ENCODE measurements around the gene AKAP12.

Gene AKAP12

DNA sequence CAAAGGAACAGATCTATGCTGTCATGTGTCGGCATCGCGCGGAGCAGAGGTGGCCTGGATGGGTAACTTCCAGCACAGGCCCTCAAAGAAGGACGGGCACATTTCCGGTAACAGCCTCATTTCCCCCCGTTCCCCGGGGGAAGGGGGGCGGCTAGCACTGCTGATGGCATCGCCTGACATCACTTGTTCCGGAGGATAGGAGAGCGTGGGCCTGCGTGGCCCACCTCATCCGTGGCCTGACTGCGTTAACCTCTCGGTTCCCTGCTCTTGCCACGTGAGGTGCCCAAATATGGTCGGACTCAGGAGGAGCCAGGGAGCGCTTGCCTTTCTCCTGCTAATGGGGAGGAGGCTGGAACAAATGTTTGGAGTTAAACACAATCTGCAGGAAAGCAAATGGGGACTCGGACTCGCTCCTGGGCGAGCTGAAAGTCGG lies at the start of gene AKAP12:
Gene AKAP12, plus strand, starts transcription at position 365 of the 433 bp plus-strand sequence. CDS start 596 bp downstream, outside the sequence.
- DNase-seq: no peak

DNA sequence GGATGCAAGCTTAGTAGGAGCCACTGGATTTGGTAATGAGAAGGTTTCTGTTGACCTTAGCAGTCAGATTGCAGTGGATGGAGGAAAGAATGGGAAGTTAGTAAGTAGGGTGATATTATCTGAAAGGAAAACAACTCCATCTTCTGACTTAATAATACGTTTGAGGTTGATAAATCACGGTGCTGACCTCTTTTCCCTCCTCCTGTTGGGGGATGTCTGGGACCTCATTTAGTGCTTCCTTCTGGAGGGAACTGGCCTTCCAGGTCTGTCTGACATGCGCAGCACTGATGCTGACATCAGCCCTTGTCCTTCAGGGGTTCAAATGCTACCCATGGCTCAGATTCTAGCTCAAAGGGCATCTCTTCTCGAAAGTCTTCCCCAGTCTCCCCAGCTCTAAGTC lies 48.2 kb upstream of the AKAP12 start:
- DNase-seq: no peak

- DNase-seq: no peak
These were observed 43.2 kb upstream of the AKAP12 start for GRCh38 chr6:151196555-151196954.

DNA sequence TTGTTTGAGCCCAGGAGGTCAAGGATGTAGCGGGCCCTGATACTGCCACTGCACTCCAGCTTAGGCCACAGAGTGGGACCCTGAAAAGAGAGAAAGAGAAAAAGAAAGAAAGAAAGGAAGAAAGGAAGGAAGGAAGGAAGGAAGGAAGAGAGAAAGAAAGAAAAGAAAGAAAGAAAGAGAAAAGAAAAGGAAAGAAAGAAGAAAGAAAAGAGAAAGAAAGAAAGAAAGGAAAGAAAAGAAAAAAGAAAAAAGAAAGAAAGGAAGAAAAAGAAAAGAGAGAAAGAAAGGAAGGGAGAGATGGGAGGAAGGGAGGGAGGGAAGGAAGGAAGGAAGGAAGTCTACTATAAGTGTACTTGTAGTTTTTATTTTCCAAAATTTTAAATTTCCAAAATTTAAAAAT lies 42.2 kb upstream of the AKAP12 start:
- DNase-seq: no peak

- DNase-seq: no peak
These were observed 39.8 kb upstream of the AKAP12 start for GRCh38 chr6:151199991-151200390.

GRCh38 chr6:151205721-151206600 lies 33.8 kb upstream of the AKAP12 start:
- DNase-seq: no peak

GRCh38 chr6:151207674-151208073 lies 32.1 kb upstream of the AKAP12 start:
- no peak for DNase-seq

DNA sequence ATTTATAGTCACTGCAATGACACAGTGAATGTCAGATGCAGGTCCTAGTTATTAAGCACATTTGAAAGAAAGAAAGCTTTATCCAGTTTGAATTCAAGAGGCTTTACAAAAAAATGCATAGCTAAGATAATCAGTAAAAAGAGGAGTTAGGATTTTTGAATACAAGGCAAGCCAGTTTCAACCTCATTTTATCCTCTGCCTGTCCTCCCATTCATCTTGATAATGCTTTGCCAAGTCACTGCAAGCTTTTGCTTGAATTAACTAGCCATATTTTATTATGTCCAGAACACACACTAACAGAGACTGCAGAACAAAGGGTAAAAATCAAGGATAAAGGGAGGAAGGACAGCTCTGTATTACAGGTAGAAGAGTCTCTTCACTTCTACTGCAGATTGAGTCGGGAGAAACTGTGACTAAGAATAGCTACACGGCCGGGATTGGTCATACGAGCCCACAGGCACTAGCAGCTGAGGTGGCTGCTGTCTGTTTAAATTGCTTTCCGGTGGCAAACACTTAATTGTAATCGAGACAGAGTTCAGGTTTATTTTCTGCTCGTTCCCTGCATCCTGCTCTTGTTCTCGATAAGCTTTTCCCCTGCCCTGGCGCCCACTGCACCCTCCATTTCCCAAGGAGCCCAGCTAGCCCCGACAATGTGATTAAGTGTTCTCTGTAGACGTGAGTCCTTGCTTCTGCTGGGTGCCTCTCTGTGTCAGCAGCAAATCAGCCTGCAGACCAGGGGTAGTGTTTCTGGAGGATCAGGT lies 30.5 kb upstream of the AKAP12 start:
- peak; percentile 2 for DNase-seq

- no peak for DNase-seq
These were observed 28.7 kb upstream of the AKAP12 start for GRCh38 chr6:151211075-151211474.

- no peak for DNase-seq
These were observed 26.4 kb upstream of the AKAP12 start for GRCh38 chr6:151213352-151213751.

GRCh38 chr6:151215999-151216398 lies 23.8 kb upstream of the AKAP12 start:
- no peak for DNase-seq

DNA sequence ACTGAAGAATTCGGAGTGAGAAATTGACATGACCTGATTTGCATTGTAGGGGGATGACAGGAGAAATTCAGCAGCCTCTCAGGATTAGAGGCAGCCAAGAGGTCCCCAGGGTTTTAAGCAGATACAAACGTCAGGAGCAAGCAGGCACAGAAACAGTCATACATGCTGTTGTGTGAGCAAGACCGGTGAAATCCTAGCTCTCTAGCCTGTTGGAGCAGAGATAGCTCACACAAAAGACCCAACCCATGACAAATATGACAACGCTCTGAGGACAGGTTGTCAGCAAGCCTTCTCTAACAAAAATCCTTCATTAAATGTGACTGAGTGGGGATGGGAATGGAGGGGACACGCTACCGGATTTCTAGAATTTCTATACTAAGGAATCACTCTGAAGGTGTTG lies 23.0 kb upstream of the AKAP12 start:
- no peak for DNase-seq

GRCh38 chr6:151219192-151219591 lies 20.6 kb upstream of the AKAP12 start:
- no peak for DNase-seq

- DNase-seq: no peak
These were observed 15.7 kb upstream of the AKAP12 start for GRCh38 chr6:151224076-151224475.

DNA sequence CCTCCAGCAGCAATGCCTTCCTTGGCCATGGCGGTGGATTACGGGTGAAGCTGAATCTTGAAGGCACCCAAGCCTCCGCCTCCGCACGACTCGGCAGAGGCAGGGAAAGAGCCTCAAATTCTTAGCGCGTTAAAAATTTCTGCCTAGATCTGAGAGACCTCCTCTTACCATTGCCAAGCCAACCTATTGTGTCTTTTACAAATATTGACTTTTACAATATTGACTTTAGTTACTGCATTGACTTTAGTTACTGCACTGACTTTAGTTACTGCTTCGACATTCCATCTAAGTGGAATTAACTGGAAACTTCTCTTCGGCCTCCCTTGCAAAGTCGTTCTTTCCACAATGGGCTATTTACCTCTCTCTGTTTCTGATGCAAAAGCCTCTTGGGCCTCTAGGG lies 13.8 kb upstream of the AKAP12 start:
- no peak for DNase-seq

DNA sequence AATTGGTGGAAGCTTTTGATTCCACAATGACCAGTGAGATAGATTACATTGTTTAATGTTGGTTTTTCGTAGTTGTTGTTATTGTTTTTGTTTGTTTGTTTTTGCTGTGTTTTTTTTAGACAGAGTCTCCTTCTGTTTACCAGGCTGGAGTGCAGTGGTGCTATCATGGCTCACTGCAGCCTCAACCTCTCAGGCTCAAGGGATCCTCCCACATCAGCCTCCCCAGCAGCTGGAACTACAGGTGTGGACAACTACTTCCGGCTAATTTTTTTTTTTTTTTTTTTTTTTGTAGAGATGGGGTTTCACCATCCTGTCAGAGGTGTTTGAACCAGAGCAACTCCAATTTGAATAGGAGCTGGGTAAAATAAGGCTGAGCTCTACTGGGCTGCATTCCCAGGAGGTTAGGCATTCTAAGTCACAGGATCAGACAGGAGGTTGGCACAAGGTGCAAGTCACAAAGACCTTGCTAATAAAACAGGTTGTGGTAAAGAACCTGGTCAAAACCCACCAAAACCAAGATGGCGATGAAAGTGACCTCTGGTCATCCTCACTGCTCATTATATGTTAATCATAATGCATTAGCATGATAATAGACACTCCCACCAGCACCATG lies 10.9 kb upstream of the AKAP12 start:
- DNase-seq: no peak

DNA sequence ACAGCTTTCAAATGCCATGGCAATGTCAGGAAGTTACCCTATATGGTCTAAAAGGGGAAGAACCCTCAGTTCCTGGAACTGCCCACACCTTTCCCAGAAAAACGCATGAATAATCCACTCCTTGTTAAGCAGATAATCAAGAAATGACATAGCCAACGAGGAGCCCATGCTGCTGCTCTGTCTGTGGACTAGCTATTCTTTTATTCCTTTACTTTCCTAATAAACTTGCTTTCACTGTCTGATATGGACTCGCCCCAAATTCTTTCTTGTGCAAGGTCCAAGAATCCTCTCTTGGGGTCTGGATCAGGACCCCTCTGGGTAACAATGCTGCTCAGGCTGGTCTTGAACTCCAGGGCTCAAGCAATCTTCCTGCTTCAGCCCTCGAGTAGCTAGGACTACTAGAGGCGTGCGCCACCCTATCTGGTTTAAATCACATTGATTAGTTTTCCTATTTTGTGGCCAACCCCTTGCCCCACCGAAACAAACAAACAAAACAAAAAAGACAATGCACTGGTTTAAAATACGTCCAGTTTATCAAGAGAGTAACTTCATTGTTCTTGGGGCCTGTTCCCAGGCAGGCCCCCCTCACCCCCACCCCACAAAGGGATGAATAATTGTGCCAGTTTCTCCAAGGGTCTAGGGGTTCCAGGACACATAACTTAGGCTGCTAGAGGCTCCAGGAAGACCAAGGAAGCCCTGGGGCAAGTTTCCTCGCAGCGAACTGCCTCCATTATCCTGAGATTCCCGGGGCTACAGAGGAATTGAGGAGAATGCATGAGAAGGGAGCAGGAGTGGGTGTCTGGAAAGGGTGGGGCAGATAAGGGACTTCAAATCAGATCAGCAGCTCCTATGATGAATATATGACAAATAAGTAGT lies 10.1 kb upstream of the AKAP12 start:
- DNase-seq: no peak

DNA sequence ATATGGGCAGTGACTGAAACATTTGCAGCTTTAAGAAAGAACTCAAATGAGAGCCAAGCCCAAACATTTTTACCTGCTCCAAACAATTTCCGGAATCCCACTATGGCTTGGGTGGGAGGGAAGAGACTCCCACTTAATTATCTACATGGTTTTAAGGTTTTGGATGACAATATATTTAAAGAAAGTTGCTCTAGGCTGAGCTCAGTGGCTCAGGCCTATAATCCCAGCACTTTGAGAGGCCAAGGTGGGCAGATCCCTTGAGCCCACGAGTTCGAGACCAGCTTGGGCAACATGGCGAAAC lies 9.5 kb upstream of the AKAP12 start:
- no peak for DNase-seq

DNA sequence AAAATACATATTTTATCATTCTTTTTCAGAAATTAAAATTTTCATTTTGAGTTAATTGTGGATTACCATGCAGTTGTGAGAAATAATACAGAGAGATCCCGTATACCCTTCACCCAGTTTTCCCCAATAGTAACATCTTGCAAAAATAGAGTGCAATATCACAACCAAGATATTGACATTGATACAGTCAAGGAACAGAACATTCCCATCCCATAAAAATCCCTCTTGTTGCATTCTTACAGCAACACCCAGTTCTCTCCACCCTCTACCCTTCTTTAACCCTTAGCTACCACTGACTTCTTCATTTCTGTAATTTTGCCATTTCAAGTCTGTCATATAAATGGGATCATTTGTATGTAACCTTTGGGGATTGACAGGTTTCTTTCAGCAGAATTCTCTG lies 6.9 kb upstream of the AKAP12 start:
- DNase-seq: no peak

- no peak for DNase-seq
These were observed 6.0 kb upstream of the AKAP12 start for GRCh38 chr6:151233731-151234130.

GRCh38 chr6:151236668-151237401 lies 2.9 kb upstream of the AKAP12 start:
- DNase-seq: no peak

DNA sequence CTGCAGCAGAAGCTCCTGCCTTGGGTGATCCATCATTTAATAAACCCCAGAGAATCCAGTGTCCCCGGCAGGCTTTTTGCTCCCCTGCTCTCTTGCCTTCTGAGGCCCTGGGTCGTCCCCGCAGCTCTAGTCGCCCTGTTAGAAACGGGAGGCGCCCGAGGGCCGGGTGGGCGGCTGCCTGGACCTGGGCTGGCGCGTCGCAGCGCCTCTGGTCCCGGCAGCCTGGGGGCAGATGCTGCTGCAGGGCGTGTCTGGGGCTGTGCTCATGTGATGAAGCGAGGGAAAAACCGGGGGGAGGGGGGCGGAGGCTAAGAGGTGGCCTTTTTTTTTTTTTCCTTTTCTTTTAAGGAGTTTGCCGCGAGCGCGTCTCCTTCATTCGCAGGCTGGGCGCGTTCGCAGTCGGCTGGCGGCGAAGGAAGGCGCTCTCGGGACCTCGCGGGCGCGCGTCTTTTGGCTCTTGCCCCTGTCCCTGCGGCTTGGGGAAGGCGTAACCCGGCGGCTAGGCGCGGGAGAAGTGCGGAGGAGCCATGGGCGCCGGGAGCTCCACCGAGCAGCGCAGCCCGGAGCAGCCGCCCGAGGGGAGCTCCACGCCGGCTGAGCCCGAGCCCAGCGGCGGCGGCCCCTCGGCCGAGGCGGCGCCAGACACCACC lies 394 bp downstream of the AKAP12 start:
- no peak for DNase-seq

All from NCI-H510A (cell line).